C4-2B (cell line): Measurements from ENCODE around the gene SPEM1.

Experiments
- ZFX ChIP-seq: fragments of 450-650 bp; IDR thresholded peaks from 2 replicates; pipeline ENCODE4 v1.6.1; 2017
- TF ChIP-seq, protein P1 (sequence below): fragments of 450-650 bp; conservative IDR thresholded peaks from 2 replicates; pipeline ENCODE4 v1.5.1; 2017; ENCODE audit warnings: mild to moderate bottlenecking

DNA sequence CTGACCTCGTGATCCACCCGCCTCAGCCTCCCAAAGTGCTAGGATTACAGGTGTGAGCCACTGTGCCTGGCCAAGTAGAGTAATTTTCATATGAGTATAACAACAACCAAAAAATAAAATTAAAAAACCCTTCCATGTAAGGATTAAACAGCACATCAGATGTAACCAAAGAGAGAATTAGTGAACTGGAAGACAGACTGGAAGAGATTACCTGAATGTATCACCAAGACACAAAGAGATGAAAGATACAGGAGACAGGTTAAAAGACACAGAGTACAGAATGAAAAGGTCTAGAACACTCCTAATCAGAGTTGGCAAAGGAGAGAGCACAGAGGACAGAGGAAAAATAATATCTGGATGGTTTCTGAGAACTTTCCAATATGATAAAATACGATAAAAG lies 41.0 kb upstream of the SPEM1 start:
- TF ChIP-seq, protein P1, sequence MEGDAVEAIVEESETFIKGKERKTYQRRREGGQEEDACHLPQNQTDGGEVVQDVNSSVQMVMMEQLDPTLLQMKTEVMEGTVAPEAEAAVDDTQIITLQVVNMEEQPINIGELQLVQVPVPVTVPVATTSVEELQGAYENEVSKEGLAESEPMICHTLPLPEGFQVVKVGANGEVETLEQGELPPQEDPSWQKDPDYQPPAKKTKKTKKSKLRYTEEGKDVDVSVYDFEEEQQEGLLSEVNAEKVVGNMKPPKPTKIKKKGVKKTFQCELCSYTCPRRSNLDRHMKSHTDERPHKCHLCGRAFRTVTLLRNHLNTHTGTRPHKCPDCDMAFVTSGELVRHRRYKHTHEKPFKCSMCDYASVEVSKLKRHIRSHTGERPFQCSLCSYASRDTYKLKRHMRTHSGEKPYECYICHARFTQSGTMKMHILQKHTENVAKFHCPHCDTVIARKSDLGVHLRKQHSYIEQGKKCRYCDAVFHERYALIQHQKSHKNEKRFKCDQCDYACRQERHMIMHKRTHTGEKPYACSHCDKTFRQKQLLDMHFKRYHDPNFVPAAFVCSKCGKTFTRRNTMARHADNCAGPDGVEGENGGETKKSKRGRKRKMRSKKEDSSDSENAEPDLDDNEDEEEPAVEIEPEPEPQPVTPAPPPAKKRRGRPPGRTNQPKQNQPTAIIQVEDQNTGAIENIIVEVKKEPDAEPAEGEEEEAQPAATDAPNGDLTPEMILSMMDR, result no peak
- TF ChIP-seq ZFX, result no peak
